ENCODE results near the gene SLF2. TPM values are rescaled to one million over a fixed set of nuclear protein-coding genes. Genes with fewer than 3 reads are reported as not detected.

The SLF2 gene
- total RNA-seq, 2 experiments from 2014 or later = 33.9 to 35.9 TPM

GRCh38 chr10:100907773-100908363, 4.9 kb upstream of the SLF2 start:
- DNase-seq = no peak
- H3K36me3 Mint-ChIP-seq = peaks cover 1% of the 10 kb centered on the region
- intact Hi-C loops (cut with micrococcal nuclease) = no loop called here
- peaks cover 29% of the 10 kb centered on the region for H3K4me1 Mint-ChIP-seq (ENCODE audit: low read depth)
- no peak overlapping the region for H3K4me3 Mint-ChIP-seq
- no peak overlapping the region for H3K27ac Mint-ChIP-seq
- CTCF ChIA-PET = no interaction called here
- no peaks in the 10 kb centered on the region for H3K9me3 Mint-ChIP-seq
- H3K27me3 Mint-ChIP-seq = peaks cover 4% of the 10 kb centered on the region
- POLR2A ChIA-PET = no interaction called here

- ChIA-PET CTCF (no interaction called here), POLR2A (no interaction called here)
- DNase-seq = no peak
- Mint-ChIP-seq H3K4me3 (no peak overlapping the region), H3K36me3 (peaks cover 4% of the 10 kb centered on the region), H3K27me3 (peaks cover under 1% of the 10 kb centered on the region), H3K27ac (no peak overlapping the region), H3K9me3 (no peaks in the 10 kb centered on the region), H3K4me1 (ENCODE audit: low read depth) (peaks cover 31% of the 10 kb centered on the region)
- intact Hi-C loops (cut with micrococcal nuclease) = no loop called here
Measured at GRCh38 chr10:100908378-100908777, 4.4 kb upstream of the SLF2 start.

- Mint-ChIP-seq H3K27me3 (no peaks in the 10 kb centered on the region), H3K4me3 (no peak overlapping the region), H3K9me3 (no peaks in the 10 kb centered on the region), H3K4me1 (ENCODE audit: low read depth) (peaks cover 42% of the 10 kb centered on the region), H3K36me3 (peaks cover 10% of the 10 kb centered on the region), H3K27ac (no peak overlapping the region)
- no peak for DNase-seq
- ChIA-PET CTCF (no interaction called here), POLR2A (no interaction called here)
- intact Hi-C loops (cut with micrococcal nuclease) = loop anchor here (5.0 kb wide), 3 partner anchors 88 to 537 kb away; partner anchors contain the start of genes LZTS2, PDZD7 and SFXN3
Measured at GRCh38 chr10:100909501-100910263, 3.1 kb upstream of the SLF2 start.

GRCh38 chr10:100911472-100911871, 1.3 kb upstream of the SLF2 start:
- intact Hi-C loops (cut with micrococcal nuclease) = loop anchor here (5.0 kb wide), 3 partner anchors 86 to 539 kb away; partner anchors contain the start of genes LZTS2, PDZD7 and SFXN3
- DNase-seq = no peak
- ChIA-PET CTCF (interaction anchor here (0.6 kb wide), 1 partner anchor 742 kb away, joined by 3 read pairs; no protein-coding TSS in a partner anchor), POLR2A (no interaction called here)
- H3K27ac Mint-ChIP-seq = no peak overlapping the region
- H3K9me3 Mint-ChIP-seq = no peaks in the 10 kb centered on the region
- H3K36me3 Mint-ChIP-seq = peaks cover 17% of the 10 kb centered on the region
- no peaks in the 10 kb centered on the region for H3K27me3 Mint-ChIP-seq
- peaks cover 50% of the 10 kb centered on the region for H3K4me1 Mint-ChIP-seq (ENCODE audit: low read depth)
- peak overlapping the region; percentile 99 for H3K4me3 Mint-ChIP-seq

GRCh38 chr10:100912013-100912604, 654 bp upstream of the SLF2 start:
- POLR2A ChIA-PET = interaction anchor here (1.2 kb wide), 1 partner anchor 45 kb away, joined by 3 read pairs; no protein-coding TSS in a partner anchor
- CTCF ChIA-PET = interaction anchor here (0.6 to 1.8 kb wide), 5 partner anchors 10 to 742 kb away, joined by 3 to 8 read pairs (median 3); no protein-coding TSS in a partner anchor
- Mint-ChIP-seq H3K9me3 (no peaks in the 10 kb centered on the region), H3K4me1 (ENCODE audit: low read depth) (peaks cover 50% of the 10 kb centered on the region), H3K27me3 (no peaks in the 10 kb centered on the region), H3K36me3 (peaks cover 22% of the 10 kb centered on the region), H3K27ac (peak overlapping the region; percentile 77), H3K4me3 (peak overlapping the region; percentile 99)
- DNase-seq = no peak
- intact Hi-C loops (cut with micrococcal nuclease) = loop anchor here (1.0 to 5.0 kb wide), 7 partner anchors 31 to 625 kb away; partner anchors contain the start of genes BLOC1S2, LZTS2, NDUFB8 and PDZD7

GRCh38 chr10:100913470-100913865, 705 bp downstream of the SLF2 start:
- CTCF ChIA-PET = interaction anchor here (0.7 to 1.8 kb wide), 6 partner anchors 8 to 674 kb away, joined by 3 to 8 read pairs (median 4); partner anchors contain the start of genes DPCD and POLL
- intact Hi-C loops (cut with micrococcal nuclease) = loop anchor here (2.0 to 5.0 kb wide), 6 partner anchors 29 to 627 kb away; partner anchors contain the start of genes BLOC1S2, LZTS2, NDUFB8 and PDZD7

GRCh38 chr10:100917071-100917470, 4.3 kb downstream of the SLF2 start:
- Mint-ChIP-seq H3K36me3 (peaks cover 36% of the 10 kb centered on the region), H3K27ac (no peak overlapping the region), H3K4me1 (ENCODE audit: low read depth) (peaks cover 22% of the 10 kb centered on the region), H3K9me3 (no peaks in the 10 kb centered on the region), H3K27me3 (no peaks in the 10 kb centered on the region), H3K4me3 (no peak overlapping the region)
- ChIA-PET POLR2A (no interaction called here), CTCF (interaction anchor here (1.2 kb wide), 1 partner anchor 102 kb away, joined by 3 read pairs; no protein-coding TSS in a partner anchor)
- intact Hi-C loops (cut with micrococcal nuclease) = no loop called here
- DNase-seq = no peak

More at GRCh38 chr10:100913470-100913865, 705 bp downstream of the SLF2 start:
- Mint-ChIP-seq H3K27me3 (no peaks in the 10 kb centered on the region), H3K4me3 (peak overlapping the region; percentile 99), H3K9me3 (no peaks in the 10 kb centered on the region), H3K4me1 (ENCODE audit: low read depth) (peaks cover 47% of the 10 kb centered on the region), H3K36me3 (peaks cover 22% of the 10 kb centered on the region), H3K27ac (peak overlapping the region; percentile 99)
- no peak for DNase-seq
- POLR2A ChIA-PET = interaction anchor here (1.0 kb wide), 1 partner anchor 30 kb away, joined by 4 read pairs; no protein-coding TSS in a partner anchor

GRCh38 chr10:100923580-100923979, 10.8 kb downstream of the SLF2 start:
- Mint-ChIP-seq H3K36me3 (peaks cover 47% of the 10 kb centered on the region), H3K9me3 (no peaks in the 10 kb centered on the region), H3K4me1 (ENCODE audit: low read depth) (peaks cover 2% of the 10 kb centered on the region), H3K27me3 (no peaks in the 10 kb centered on the region), H3K4me3 (no peak overlapping the region), H3K27ac (no peak overlapping the region)
- no peak for DNase-seq
- CTCF ChIA-PET = no interaction called here
- POLR2A ChIA-PET = no interaction called here
- intact Hi-C loops (cut with micrococcal nuclease) = no loop called here

GRCh38 chr10:100927266-100927665, 14.5 kb downstream of the SLF2 start:
- Mint-ChIP-seq H3K9me3 (no peaks in the 10 kb centered on the region), H3K4me3 (no peak overlapping the region), H3K36me3 (peaks cover 50% of the 10 kb centered on the region), H3K4me1 (ENCODE audit: low read depth) (peaks cover 2% of the 10 kb centered on the region), H3K27me3 (no peaks in the 10 kb centered on the region), H3K27ac (no peak overlapping the region)
- no peak for DNase-seq
- CTCF ChIA-PET = no interaction called here
- POLR2A ChIA-PET = no interaction called here
- intact Hi-C loops (cut with micrococcal nuclease) = no loop called here

- ChIA-PET POLR2A (no interaction called here), CTCF (no interaction called here)
- no peaks in the 10 kb centered on the region for H3K27me3 Mint-ChIP-seq
Measured at GRCh38 chr10:100928039-100928438, 15.3 kb downstream of the SLF2 start.

GRCh38 chr10:100930368-100930767, 17.6 kb downstream of the SLF2 start:
- CTCF ChIA-PET = no interaction called here
- no peaks in the 10 kb centered on the region for H3K27me3 Mint-ChIP-seq
- H3K36me3 Mint-ChIP-seq = peaks cover 45% of the 10 kb centered on the region

More at GRCh38 chr10:100928039-100928438, 15.3 kb downstream of the SLF2 start:
- no peak overlapping the region for H3K4me3 Mint-ChIP-seq
- intact Hi-C loops (cut with micrococcal nuclease) = no loop called here
- peaks cover 54% of the 10 kb centered on the region for H3K36me3 Mint-ChIP-seq
- H3K9me3 Mint-ChIP-seq = no peaks in the 10 kb centered on the region
- no peak for DNase-seq
- peaks cover 2% of the 10 kb centered on the region for H3K4me1 Mint-ChIP-seq (ENCODE audit: low read depth)
- H3K27ac Mint-ChIP-seq = no peak overlapping the region

More at GRCh38 chr10:100930368-100930767, 17.6 kb downstream of the SLF2 start:
- no peak overlapping the region for H3K4me3 Mint-ChIP-seq
- intact Hi-C loops (cut with micrococcal nuclease) = no loop called here
- no peak overlapping the region for H3K27ac Mint-ChIP-seq
- DNase-seq = no peak
- no peaks in the 10 kb centered on the region for H3K9me3 Mint-ChIP-seq
- H3K4me1 Mint-ChIP-seq (ENCODE audit: low read depth) = peaks cover 2% of the 10 kb centered on the region
- POLR2A ChIA-PET = interaction anchor here (0.6 kb wide), 1 partner anchor 27 kb away, joined by 3 read pairs; no protein-coding TSS in a partner anchor
